Measurements from ENCODE around the gene CD27.
"Not testable (repeated sequence)": the region's sequence is repeated elsewhere in the genome, so short reads cannot be mapped to it uniquely, and the experiment has no call there.

CD27 gene

DNA sequence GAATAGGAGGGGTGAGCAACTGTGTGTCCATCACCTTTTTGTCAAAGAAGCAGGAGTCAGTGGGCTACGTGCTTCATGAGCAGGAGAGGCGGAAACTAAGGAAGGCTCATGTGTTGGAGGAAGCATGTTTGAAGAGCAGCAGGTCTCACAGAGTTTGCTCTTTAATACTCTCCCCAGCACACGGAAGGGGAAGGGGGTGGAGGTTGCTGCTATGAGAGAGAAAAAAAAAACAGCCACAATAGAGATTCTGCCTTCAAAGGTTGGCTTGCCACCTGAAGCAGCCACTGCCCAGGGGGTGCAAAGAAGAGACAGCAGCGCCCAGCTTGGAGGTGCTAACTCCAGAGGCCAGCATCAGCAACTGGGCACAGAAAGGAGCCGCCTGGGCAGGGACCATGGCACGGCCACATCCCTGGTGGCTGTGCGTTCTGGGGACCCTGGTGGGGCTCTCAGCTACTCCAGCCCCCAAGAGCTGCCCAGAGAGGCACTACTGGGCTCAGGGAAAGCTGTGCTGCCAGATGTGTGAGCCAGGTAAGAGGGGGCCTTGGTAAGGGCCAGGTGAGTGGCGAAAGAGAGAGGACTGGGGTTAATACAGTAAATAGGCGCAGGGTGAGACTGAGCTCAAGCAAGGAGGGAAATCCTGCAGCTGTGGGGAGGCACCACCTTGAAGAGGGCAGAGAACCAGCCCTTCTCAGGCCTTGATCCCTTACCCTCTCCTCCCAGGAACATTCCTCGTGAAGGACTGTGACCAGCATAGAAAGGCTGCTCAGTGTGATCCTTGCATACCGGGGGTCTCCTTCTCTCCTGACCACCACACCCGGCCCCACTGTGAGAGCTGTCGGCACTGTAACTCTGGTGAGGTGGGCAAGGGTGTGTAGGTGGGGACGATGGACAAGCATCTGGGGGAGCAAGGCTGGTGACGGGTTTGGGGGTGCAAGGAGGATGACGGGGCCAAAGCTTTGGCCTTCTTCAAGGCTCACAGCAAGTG, at the start of gene CD27:
Gene CD27 (plus strand): TSS at position 252 of the 985 bp plus-strand sequence. CDS start 141 bp downstream, at position 393.
- peak; percentile 49 for DNase-seq

- DNase-seq = no peak
Measured at GRCh38 chr12:6396031-6396430, 48.7 kb upstream of the CD27 start.

GRCh38 chr12:6399884-6400644, 44.7 kb upstream of the CD27 start:
- no peak for DNase-seq

- DNase-seq = no peak
Measured at GRCh38 chr12:6404390-6404789, 40.4 kb upstream of the CD27 start.

GRCh38 chr12:6405963-6406362, 38.8 kb upstream of the CD27 start:
- no peak for DNase-seq

DNA sequence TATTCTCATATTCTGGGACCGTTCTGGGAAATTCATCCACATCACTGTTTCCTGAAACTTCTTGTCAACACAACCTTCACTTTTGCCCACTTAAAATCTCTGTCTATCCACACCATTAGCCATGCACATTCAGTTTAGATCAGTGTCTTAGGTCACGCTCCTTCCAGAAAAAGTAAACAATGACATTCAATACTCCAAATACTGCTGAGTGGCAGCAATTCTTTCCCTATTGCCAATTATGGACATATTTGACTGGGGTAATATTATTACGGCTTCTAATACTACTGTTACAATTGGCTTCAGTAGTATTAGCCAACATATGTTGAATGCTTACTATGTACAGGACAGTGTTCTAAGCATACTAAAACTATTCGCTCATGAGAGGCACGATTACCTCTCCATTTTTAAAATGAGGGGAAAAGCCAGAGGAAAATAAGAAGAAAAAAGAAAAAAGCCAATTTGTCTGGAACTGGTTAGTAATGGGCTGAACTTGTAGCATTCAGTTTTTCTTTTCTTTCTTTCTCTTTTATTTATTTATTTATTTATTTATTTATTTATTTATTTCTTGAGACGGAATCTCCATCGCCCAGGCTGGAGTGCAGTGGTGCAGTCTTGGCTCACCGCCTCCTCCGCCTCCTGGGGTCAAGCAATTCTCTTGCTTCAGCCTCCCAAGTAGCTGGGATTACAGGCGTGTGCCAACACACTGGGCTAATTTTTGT, 37.4 kb upstream of the CD27 start:
- no peak for DNase-seq

GRCh38 chr12:6416596-6416995, 28.2 kb upstream of the CD27 start:
- DNase-seq = no peak

GRCh38 chr12:6418796-6419195, 26.0 kb upstream of the CD27 start:
- DNase-seq = no peak

DNA sequence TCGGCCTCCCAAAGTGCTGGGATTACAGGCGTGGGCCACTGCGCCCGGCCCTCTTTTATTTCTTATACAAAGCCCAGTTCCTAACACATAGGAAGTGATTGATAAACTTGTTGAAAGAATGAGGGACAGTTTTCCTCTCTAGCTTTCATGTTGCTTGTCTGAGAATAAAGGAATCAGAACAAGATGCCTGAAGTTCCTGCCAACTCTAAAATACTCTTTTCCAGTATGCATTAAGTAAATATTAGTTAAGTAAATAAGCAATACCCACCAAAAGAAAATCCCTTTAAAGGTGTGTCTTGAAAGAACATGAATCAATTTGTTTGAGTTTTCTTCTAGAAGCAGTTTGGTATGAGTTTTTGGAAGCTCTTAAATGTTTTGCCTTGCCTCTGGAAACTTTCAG, 24.4 kb upstream of the CD27 start:
- DNase-seq = no peak

DNA sequence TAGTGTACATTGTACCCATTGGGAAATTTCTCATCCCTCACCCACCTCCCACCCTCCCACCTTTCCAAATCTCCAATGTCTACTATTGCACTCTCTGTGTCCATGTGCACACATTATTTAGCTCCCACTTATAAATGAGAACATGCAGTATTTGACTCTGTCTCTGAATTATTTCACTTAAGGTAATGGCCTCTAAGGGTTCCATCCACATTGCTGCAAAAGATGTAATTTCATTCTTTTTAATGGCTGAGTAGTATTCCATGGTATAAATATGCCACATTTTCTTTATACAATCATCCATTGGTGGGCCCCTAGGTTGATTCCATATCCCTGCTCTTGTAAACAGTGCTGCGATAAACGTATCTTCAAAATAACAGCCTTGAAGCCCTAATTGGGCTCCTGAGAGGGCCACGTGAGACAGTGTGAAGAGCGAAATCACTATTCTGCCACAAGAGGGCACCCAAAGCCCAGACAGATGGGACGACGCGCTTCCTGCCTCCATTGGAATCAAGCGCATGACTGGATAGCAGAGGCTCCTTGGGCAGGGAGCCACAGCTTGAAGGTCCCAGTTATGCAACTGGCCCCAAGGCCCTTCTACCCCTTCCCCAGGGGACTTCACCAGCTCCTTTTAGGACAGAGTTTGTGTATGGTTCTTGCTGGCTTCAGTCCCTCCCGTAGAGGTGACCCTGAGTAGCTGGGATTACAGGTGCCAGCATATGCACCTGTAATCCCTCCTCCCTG, 21.3 kb upstream of the CD27 start:
- DNase-seq = peak; percentile 86

- DNase-seq = no peak
Measured at GRCh38 chr12:6424008-6424347, 20.8 kb upstream of the CD27 start.

DNA sequence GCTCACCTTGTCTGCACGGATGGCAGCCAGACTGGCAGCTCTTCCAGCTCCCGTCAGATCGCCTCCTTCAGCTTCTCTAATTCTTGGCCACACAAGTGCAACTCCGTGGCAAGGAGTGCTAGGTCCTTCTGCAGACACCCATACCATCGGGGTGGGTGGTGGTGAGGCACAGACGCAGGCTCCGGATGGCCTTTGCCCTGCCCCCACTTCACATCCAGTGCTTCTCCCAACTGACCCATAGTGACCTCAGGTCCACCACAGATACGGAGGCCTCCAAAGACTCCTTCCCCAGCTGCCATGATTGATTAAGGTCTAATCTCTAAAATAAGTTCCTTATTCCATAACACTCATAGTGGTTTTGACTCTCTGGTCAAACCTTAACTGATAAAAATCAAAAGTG, 19.9 kb upstream of the CD27 start:
- no peak for DNase-seq

- no peak for DNase-seq
Measured at GRCh38 chr12:6425590-6426531, 18.9 kb upstream of the CD27 start.

- DNase-seq = peak; percentile 93
Measured at GRCh38 chr12:6426882-6427671, 17.7 kb upstream of the CD27 start.

- not testable (repeated sequence) for DNase-seq
Measured at GRCh38 chr12:6427796-6428195, 17.0 kb upstream of the CD27 start.

DNA sequence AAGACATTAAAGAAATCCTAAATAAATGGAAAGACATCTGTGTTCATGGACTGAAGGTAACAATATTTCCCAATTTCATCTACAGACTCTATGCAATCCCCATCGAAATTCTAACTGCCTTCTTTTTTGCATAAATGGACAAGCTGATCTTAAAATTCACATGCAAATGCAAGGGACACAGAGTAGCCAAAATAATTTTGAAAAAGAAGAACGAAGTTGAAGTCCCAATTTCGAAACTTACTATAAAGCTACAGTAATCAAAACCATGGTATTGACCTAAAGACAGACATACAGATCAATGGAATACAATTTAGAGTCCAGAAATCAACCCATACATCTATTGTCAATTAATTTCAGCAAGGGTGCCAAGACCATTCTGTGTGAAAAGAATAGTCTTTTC, 16.4 kb upstream of the CD27 start:
- DNase-seq = no peak

- peak; percentile 45 for DNase-seq
Measured at GRCh38 chr12:6430124-6430989, 14.4 kb upstream of the CD27 start.

GRCh38 chr12:6432991-6433390, 11.8 kb upstream of the CD27 start:
- DNase-seq = peak; percentile 36
